ENCODE measurements around the gene ELOVL6.
"Not testable (repeated sequence)": the region's sequence is repeated elsewhere in the genome, so short reads cannot be mapped to it uniquely, and the experiment has no call there.

ELOVL6 gene

GRCh38 chr4:110157580-110157979 is 40.8 kb downstream of the ELOVL6 start:
- DNase-seq = no peak

GRCh38 chr4:110157166-110157565 is 41.2 kb downstream of the ELOVL6 start:
- not testable (repeated sequence) for DNase-seq

- DNase-seq = no peak
Observed at GRCh38 chr4:110156442-110156841, 42.0 kb downstream of the ELOVL6 start.

- no peak for DNase-seq
Observed at GRCh38 chr4:110155654-110156053, 42.8 kb downstream of the ELOVL6 start.

- peak; percentile 16 to 30 for DNase-seq
Observed at GRCh38 chr4:110154582-110154981, 43.8 kb downstream of the ELOVL6 start.

- DNase-seq = no peak
Observed at GRCh38 chr4:110152386-110152785, 46.0 kb downstream of the ELOVL6 start.

- DNase-seq = no peak
Observed at GRCh38 chr4:110149089-110149488, 49.3 kb downstream of the ELOVL6 start.

GRCh38 chr4:110142461-110142860 is 56.0 kb downstream of the ELOVL6 start:
- DNase-seq = no peak

GRCh38 chr4:110139815-110140214 is 58.6 kb downstream of the ELOVL6 start:
- no peak for DNase-seq

GRCh38 chr4:110139111-110139510 is 59.3 kb downstream of the ELOVL6 start:
- DNase-seq = no peak

- no peak for DNase-seq
Observed at GRCh38 chr4:110138551-110138950, 59.9 kb downstream of the ELOVL6 start.

GRCh38 chr4:110137829-110138228 is 60.6 kb downstream of the ELOVL6 start:
- DNase-seq = no peak

GRCh38 chr4:110135523-110135922 is 62.9 kb downstream of the ELOVL6 start:
- DNase-seq = no peak

GRCh38 chr4:110135076-110135475 is 63.3 kb downstream of the ELOVL6 start:
- DNase-seq = no peak

GRCh38 chr4:110134269-110134869 is 64.0 kb downstream of the ELOVL6 start:
- DNase-seq = no peak

- no peak for DNase-seq
Observed at GRCh38 chr4:110132816-110133719, 65.3 kb downstream of the ELOVL6 start.

- no peak for DNase-seq
Observed at GRCh38 chr4:110131916-110132315, 66.5 kb downstream of the ELOVL6 start.

- DNase-seq = no peak
Observed at GRCh38 chr4:110130576-110131358, 67.6 kb downstream of the ELOVL6 start.

GRCh38 chr4:110129544-110129943 is 68.9 kb downstream of the ELOVL6 start:
- DNase-seq = no peak

- no peak for DNase-seq
Observed at GRCh38 chr4:110128472-110128919, 69.9 kb downstream of the ELOVL6 start.

GRCh38 chr4:110128029-110128428 is 70.4 kb downstream of the ELOVL6 start:
- DNase-seq = no peak

- DNase-seq = no peak
Observed at GRCh38 chr4:110124711-110125110, 73.7 kb downstream of the ELOVL6 start.

- DNase-seq = no peak
Observed at GRCh38 chr4:110122201-110122600, 76.2 kb downstream of the ELOVL6 start.
